ENCODE results near the gene FGF21.

FGF21 gene

GRCh38 chr19:48740164-48740972, 15.0 kb upstream of the FGF21 start, which contains the start of gene RASIP1:
RASIP1 (minus strand) TSS chr19:48740610; CDS start chr19:48740282, 328 bp downstream.
- DNase-seq (ENCODE audit: low read depth) = no peak
- peak within 1 kb of the TSS; percentile 32 for H3K4me3 ChIP-seq (ENCODE audit: low read length)
- no peak for TF ChIP-seq CTCF (IDR thresholded peaks at IDR 0.05; ENCODE audit: insufficient read depth, low read depth, low read length, missing control alignments)

GRCh38 chr19:48741129-48741999, 14.0 kb upstream of the FGF21 start:
- no peak for TF ChIP-seq CTCF (IDR thresholded peaks at IDR 0.05; ENCODE audit: insufficient read depth, low read depth, low read length, missing control alignments)
- no peak overlapping the region for H3K4me3 ChIP-seq (ENCODE audit: low read length)
- peak; percentile 43 for DNase-seq (ENCODE audit: low read depth)

GRCh38 chr19:48742096-48742495, 13.2 kb upstream of the FGF21 start:
- no peak for TF ChIP-seq CTCF (IDR thresholded peaks at IDR 0.05; ENCODE audit: insufficient read depth, low read depth, low read length, missing control alignments)
- DNase-seq (ENCODE audit: low read depth) = no peak
- no peak overlapping the region for H3K4me3 ChIP-seq (ENCODE audit: low read length)

GRCh38 chr19:48745208-48745995, 9.9 kb upstream of the FGF21 start:
- DNase-seq (ENCODE audit: low read depth) = peak; percentile 74
- H3K4me3 ChIP-seq (ENCODE audit: low read length) = no peak overlapping the region
- no peak for TF ChIP-seq CTCF (IDR thresholded peaks at IDR 0.05; ENCODE audit: insufficient read depth, low read depth, low read length, missing control alignments)

- TF ChIP-seq CTCF (IDR thresholded peaks at IDR 0.05; ENCODE audit: insufficient read depth, low read depth, low read length, missing control alignments) = no peak
- H3K4me3 ChIP-seq (ENCODE audit: low read length) = no peak overlapping the region
- DNase-seq (ENCODE audit: low read depth) = no peak
Measured at GRCh38 chr19:48746110-48746509, 9.2 kb upstream of the FGF21 start.

GRCh38 chr19:48746738-48747575, 8.4 kb upstream of the FGF21 start, which contains the start of gene IZUMO1:
IZUMO1 (minus strand) TSS chr19:48746909; CDS start chr19:48745859, 1,050 bp downstream.
- no peak for TF ChIP-seq CTCF (IDR thresholded peaks at IDR 0.05; ENCODE audit: insufficient read depth, low read depth, low read length, missing control alignments)
- peak within 1 kb of the TSS; percentile 45 for H3K4me3 ChIP-seq (ENCODE audit: low read length)
- peak; percentile 83 for DNase-seq (ENCODE audit: low read depth)

All from epithelial cell of esophagus (primary cell).